ENCODE data around the gene VAMP8.

GRCh38 chr2:85554980-85555612 lies 22.3 kb upstream of the VAMP8 start:
- no peak for TF ChIP-seq CHD2 (IDR thresholded peaks at IDR 0.05; ENCODE audit: low read length)
- TF ChIP-seq POLR2A (IDR thresholded peaks at IDR 0.05; ENCODE audit: control extremely low read depth in 1 of 2, low read depth in 2 of 2, low read length in 2 of 2), result no peak
- TF ChIP-seq POLR2AphosphoS5 (IDR thresholded peaks at IDR 0.05; ENCODE audit: low read depth, low read length), result no peak
- no peak for TF ChIP-seq EZH2 (IDR thresholded peaks at IDR 0.05; ENCODE audit: low read depth, low read length, severe bottlenecking)
- TF ChIP-seq GABPA (IDR thresholded peaks at IDR 0.05; ENCODE audit: borderline replicate concordance, insufficient read depth, low read length), result no peak
- TF ChIP-seq CBX5 (IDR thresholded peaks at IDR 0.05; ENCODE audit: low read depth, low read length), result no peak
- no peak for TF ChIP-seq SP1 (IDR thresholded peaks at IDR 0.05; ENCODE audit: low read depth, low read length)
- TF ChIP-seq EP300 (IDR thresholded peaks at IDR 0.05; ENCODE audit: borderline replicate concordance in 1 of 2, low read depth in 2 of 2, low read length in 2 of 2), result no peak
- TF ChIP-seq, protein P1, sequence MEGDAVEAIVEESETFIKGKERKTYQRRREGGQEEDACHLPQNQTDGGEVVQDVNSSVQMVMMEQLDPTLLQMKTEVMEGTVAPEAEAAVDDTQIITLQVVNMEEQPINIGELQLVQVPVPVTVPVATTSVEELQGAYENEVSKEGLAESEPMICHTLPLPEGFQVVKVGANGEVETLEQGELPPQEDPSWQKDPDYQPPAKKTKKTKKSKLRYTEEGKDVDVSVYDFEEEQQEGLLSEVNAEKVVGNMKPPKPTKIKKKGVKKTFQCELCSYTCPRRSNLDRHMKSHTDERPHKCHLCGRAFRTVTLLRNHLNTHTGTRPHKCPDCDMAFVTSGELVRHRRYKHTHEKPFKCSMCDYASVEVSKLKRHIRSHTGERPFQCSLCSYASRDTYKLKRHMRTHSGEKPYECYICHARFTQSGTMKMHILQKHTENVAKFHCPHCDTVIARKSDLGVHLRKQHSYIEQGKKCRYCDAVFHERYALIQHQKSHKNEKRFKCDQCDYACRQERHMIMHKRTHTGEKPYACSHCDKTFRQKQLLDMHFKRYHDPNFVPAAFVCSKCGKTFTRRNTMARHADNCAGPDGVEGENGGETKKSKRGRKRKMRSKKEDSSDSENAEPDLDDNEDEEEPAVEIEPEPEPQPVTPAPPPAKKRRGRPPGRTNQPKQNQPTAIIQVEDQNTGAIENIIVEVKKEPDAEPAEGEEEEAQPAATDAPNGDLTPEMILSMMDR (IDR thresholded peaks at IDR 0.05; ENCODE audit: control extremely low read depth in 1 of 3, insufficient read depth in 1 of 3, low read depth in 1 of 3, low read length in 3 of 3), result no peak
- TF ChIP-seq, protein P2, sequence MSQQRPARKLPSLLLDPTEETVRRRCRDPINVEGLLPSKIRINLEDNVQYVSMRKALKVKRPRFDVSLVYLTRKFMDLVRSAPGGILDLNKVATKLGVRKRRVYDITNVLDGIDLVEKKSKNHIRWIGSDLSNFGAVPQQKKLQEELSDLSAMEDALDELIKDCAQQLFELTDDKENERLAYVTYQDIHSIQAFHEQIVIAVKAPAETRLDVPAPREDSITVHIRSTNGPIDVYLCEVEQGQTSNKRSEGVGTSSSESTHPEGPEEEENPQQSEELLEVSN (IDR thresholded peaks at IDR 0.05), result no peak
- TF ChIP-seq ATF2 (IDR thresholded peaks at IDR 0.05; ENCODE audit: low read length), result no peak
- no peak for TF ChIP-seq SIX5 (IDR thresholded peaks at IDR 0.05; ENCODE audit: low read depth, low read length)
- TF ChIP-seq MAFK (IDR thresholded peaks at IDR 0.05; ENCODE audit: low read depth, low read length), result no peak
- TF ChIP-seq KDM4A (IDR thresholded peaks at IDR 0.05; ENCODE audit: low read depth, low read length, severe bottlenecking), result no peak

Measured in H1 (cell line).